Peyer's patch (tissue), 4 donors: ENCODE data around the gene WFDC1. TPM values are rescaled to one million over a fixed set of nuclear protein-coding genes. Genes with fewer than 3 reads are reported as not detected.

ENCODE experiments used
- DNase-seq, 3 donors: peaks; one replicate each; pipeline ENCODE4 v3.0.0-alpha.2; 2017 to 2019
- H3K27ac ChIP-seq, 4 donors: fragments of 200-600 bp; sonication (generic); one replicate each; pipeline ENCODE4 v1.5.1; 2016 to 2019
- H3K27me3 ChIP-seq, 2 donors: fragments of 200-600 bp; sonication (generic); one replicate each; pipeline ENCODE4 v1.5.1; 2019
- H3K36me3 ChIP-seq, 3 donors: fragments of 200-600 bp; sonication (generic); one replicate each; pipeline ENCODE4 v1.5.1; 2016 to 2019
- H3K4me1 ChIP-seq, 4 donors: fragments of 200-600 bp; sonication (generic); one replicate each; pipeline ENCODE4 v1.5.1; 2016 to 2019
- H3K4me3 ChIP-seq, 4 donors: fragments of 200-600 bp; sonication (generic); 1 replicate in 3 of 4; 2 replicates in 1 of 4; pipeline ENCODE4 v1.5.1; 2016 to 2019; ENCODE audit warnings: mild to moderate bottlenecking in 1 of 4
- H3K9me3 ChIP-seq, 4 donors: fragments of 200-600 bp; sonication (generic); one replicate each; pipeline ENCODE4 v1.5.1; 2016 to 2019; ENCODE audit warnings: mild to moderate bottlenecking in 1 of 4
- POLR2A ChIP-seq, 2 donors: fragments of 450-650 bp; IDR thresholded peaks; one replicate each; pipeline ENCODE4 v1.5.1; 2017; ENCODE audit warnings: antibody characterized with exemption in 2 of 2, mild to moderate bottlenecking in 2 of 2, moderate library complexity in 2 of 2
- total RNA-seq, 4 donors: library from RNA; depleted of rRNA; stranded (reverse); fragments of >200 nt; gene quantifications; one replicate each; pipeline ENCODE4 v1.1.0, GENCODE V29; 2016
- TF ChIP-seq, protein P1 (sequence below), 6 experiments: fragments of 450-650 bp in 4 of 6; fragments of 200-600 bp in 2 of 6; sonication (generic) in 1 of 6; IDR thresholded peaks; one replicate each; pipeline ENCODE4 v1.5.1; 2017 to 2019; ENCODE audit warnings: antibody characterized with exemption in 6 of 6, mild to moderate bottlenecking in 3 of 6, moderate library complexity in 1 of 6

The WFDC1 gene
- total RNA-seq, 4 donors from 2014 or later, result 1.9 to 35.5 (median 10.1) TPM

DNA sequence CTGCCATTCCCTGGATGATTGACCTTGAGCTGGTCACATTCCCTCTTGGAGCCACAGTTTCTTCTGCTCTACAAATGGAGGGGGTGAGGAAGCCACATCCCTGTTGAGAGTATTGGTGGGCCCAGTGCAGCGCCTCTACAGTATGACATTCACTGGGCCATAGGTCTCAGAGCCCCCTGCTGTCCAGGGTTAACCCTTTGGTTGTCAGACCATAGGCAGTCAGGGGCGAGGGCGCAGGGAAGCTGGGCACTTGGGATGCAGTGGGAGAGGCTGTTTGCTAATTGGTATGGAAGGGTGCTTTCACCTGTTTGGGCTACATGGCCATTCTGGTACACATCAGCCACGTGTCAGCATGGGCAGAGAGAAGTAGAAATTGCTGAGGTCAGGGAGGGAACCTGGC lies 27.3 kb upstream of the WFDC1 start:
- Histone ChIP-seq H3K36me3 (no peaks in the 10 kb centered on the region), H3K4me1 (no peaks in the 10 kb centered on the region), H3K27me3 (no peaks in the 10 kb centered on the region), H3K4me3 (no peak overlapping the region), H3K27ac (no peak overlapping the region), H3K9me3 (no peaks in the 10 kb centered on the region)
- DNase-seq, result no peak
- no peak for TF ChIP-seq POLR2A (IDR thresholded peaks at IDR 0.05)
- TF ChIP-seq, protein P1, sequence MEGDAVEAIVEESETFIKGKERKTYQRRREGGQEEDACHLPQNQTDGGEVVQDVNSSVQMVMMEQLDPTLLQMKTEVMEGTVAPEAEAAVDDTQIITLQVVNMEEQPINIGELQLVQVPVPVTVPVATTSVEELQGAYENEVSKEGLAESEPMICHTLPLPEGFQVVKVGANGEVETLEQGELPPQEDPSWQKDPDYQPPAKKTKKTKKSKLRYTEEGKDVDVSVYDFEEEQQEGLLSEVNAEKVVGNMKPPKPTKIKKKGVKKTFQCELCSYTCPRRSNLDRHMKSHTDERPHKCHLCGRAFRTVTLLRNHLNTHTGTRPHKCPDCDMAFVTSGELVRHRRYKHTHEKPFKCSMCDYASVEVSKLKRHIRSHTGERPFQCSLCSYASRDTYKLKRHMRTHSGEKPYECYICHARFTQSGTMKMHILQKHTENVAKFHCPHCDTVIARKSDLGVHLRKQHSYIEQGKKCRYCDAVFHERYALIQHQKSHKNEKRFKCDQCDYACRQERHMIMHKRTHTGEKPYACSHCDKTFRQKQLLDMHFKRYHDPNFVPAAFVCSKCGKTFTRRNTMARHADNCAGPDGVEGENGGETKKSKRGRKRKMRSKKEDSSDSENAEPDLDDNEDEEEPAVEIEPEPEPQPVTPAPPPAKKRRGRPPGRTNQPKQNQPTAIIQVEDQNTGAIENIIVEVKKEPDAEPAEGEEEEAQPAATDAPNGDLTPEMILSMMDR (IDR thresholded peaks at IDR 0.05), result no peak

- H3K27ac ChIP-seq, result no peak overlapping the region
- no peak overlapping the region for H3K4me3 ChIP-seq
- TF ChIP-seq, protein P1 (IDR thresholded peaks at IDR 0.05), result no peak
- no peak for TF ChIP-seq POLR2A (IDR thresholded peaks at IDR 0.05)
- no peaks in the 10 kb centered on the region for H3K36me3 ChIP-seq
- DNase-seq, result no peak
- no peaks in the 10 kb centered on the region for H3K9me3 ChIP-seq
- no peaks in the 10 kb centered on the region for H3K27me3 ChIP-seq
- H3K4me1 ChIP-seq, result no peaks in the 10 kb centered on the region
Observed at GRCh38 chr16:84268291-84269040, 26.2 kb upstream of the WFDC1 start.

DNA sequence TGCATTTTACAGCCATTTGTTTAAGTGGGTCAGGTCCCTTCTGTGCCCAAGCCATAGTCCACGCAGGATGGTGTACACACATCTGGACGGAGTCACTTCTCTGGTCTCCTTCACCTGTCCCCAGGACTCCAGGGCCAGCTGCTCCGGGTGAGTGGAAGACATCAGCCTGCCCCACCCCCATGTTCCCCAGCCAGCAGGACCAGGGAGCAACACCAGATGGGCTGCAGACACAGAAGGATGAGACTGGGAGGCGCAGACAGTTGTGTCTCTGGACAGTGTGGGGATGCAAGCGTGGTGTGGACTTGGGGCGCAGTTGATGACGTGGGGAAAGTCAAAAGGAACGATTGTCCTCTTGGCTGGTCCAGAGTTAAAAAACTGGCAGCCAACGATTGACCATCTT lies 24.6 kb upstream of the WFDC1 start:
- no peaks in the 10 kb centered on the region for H3K36me3 ChIP-seq
- H3K9me3 ChIP-seq, result no peaks in the 10 kb centered on the region
- TF ChIP-seq POLR2A (IDR thresholded peaks at IDR 0.05), result no peak
- TF ChIP-seq, protein P1 (IDR thresholded peaks at IDR 0.05), result no peak
- H3K27ac ChIP-seq, result no peak overlapping the region
- H3K4me3 ChIP-seq, result no peak overlapping the region
- H3K4me1 ChIP-seq, result no peaks in the 10 kb centered on the region
- no peak for DNase-seq
- no peaks in the 10 kb centered on the region for H3K27me3 ChIP-seq

DNA sequence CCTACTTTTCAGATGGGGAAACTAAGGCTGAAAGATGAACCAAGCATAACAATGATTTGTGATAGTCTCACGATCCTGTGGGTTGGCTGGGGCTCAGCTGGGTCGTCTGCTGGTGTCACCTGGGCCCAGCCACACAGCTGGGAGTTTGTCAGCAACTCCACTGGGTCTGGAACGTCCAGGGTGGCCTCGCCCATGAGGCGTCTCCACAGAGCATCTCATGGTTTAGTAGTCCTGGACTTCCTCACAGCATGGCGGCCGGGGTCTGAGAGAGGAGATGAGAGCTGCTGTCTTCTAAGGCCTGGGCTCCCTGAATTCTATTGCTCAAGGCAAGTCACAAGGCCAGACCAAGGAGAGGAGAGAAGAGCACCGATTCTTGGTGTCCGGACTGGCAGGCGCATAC lies 24.1 kb upstream of the WFDC1 start:
- no peaks in the 10 kb centered on the region for H3K27me3 ChIP-seq
- DNase-seq, result no peak
- H3K9me3 ChIP-seq, result no peaks in the 10 kb centered on the region
- no peak overlapping the region for H3K27ac ChIP-seq
- no peaks in the 10 kb centered on the region for H3K36me3 ChIP-seq
- no peaks in the 10 kb centered on the region for H3K4me1 ChIP-seq
- H3K4me3 ChIP-seq, result no peak overlapping the region
- no peak for TF ChIP-seq POLR2A (IDR thresholded peaks at IDR 0.05)
- TF ChIP-seq, protein P1 (IDR thresholded peaks at IDR 0.05), result no peak

DNA sequence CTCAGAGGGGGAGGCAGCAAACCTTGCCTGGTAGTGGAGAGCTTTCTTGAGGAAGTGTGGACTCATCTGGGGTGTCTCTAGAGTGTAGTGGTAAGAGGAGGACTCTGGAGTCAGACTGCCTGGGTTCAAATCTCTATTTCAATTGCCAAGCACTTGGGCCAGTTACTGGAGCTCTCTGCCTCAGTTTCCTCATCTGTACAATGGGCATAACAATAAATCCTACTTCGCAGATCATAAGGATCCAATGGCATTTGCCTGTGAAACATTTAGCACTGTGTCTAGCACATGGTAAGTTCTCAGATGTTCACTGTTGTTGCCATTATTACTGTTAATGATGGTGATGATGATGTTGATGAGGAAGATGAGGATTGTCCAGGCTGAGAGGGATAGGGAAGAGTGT lies 23.6 kb upstream of the WFDC1 start:
- Histone ChIP-seq H3K27ac (no peak overlapping the region), H3K4me3 (no peak overlapping the region), H3K4me1 (no peaks in the 10 kb centered on the region), H3K36me3 (no peaks in the 10 kb centered on the region), H3K9me3 (no peaks in the 10 kb centered on the region), H3K27me3 (no peaks in the 10 kb centered on the region)
- no peak for DNase-seq
- TF ChIP-seq POLR2A (IDR thresholded peaks at IDR 0.05), result no peak
- TF ChIP-seq, protein P1 (IDR thresholded peaks at IDR 0.05), result no peak
